Measurements from ENCODE around the gene PITX2. TPM values are rescaled to one million over a fixed set of nuclear protein-coding genes. Genes with fewer than 3 reads are reported as not detected.

Gene PITX2
- total and polyA plus RNA-seq, 2 of the 13 experiments (the other 11 are each of a cell fraction or from before 2014, with no cell fraction given), result not detected

DNA sequence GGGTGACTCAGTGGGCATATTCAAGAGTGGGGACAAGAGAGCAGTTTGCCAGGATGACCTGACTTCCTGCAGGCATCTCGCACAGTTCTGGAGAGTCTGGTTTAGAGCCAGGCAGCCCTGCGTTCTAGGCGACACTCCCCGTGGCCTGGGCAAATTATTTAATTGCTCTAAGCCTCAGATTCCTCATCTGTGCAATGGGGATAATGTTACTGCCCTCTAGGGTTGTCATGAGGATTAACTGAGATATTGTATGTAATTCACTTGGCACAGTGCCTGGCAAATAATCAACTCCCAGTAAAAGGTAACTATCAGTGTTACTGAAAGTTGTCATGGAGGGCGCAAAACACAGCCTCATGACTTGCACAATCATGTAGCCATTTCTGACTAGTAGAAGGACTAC lies 48.8 kb upstream of the PITX2 start:
- intact Hi-C loops (cut with micrococcal nuclease; ENCODE audit: unreplicated experiment), result no loop called here
- no peak overlapping the region for H3K4me2 ChIP-seq (ENCODE audit: low read depth, low read length)
- DNase-seq (ENCODE audit: low spot score) (no peak), FAIRE-seq (no peak), ATAC-seq (no peak)
- no peaks in the 10 kb centered on the region for H3K4me1 ChIP-seq (ENCODE audit: insufficient read depth, low read length)
- in situ Hi-C loops (cut with HindIII; ENCODE audit: extremely low pct_ligation_motif_present, low pct_unique_long_range_greater_than_20kb), result no loop called here
- H3K9ac ChIP-seq (ENCODE audit: insufficient read depth, low read depth, low read length), result no peak overlapping the region
- no peaks in the 10 kb centered on the region for H4K20me1 ChIP-seq (ENCODE audit: insufficient read depth, low read length)
- H3K27ac ChIP-seq (ENCODE audit: extremely low read length, insufficient read depth, low read length), result no peak overlapping the region
- H3K4me3 ChIP-seq (replicated peaks in 1 of 3; ENCODE audit: insufficient read depth in 1 of 3, low read depth in 2 of 3, low read length in 3 of 3), result no peak overlapping the region
- H3K27me3 ChIP-seq (ENCODE audit: control insufficient read depth in 1 of 2, insufficient read depth in 2 of 2, low read length in 2 of 2), result no peaks in the 10 kb centered on the region
- no peaks in the 10 kb centered on the region for H3K9me3 ChIP-seq (ENCODE audit: low read length)
- TF ChIP-seq ZNF75D (CRISPR knock-in tag; IDR thresholded peaks at IDR 0.05; ENCODE audit: borderline replicate concordance) (no peak), TBP (CRISPR knock-in tag; IDR thresholded peaks at IDR 0.05) (no peak), CCDC6 (CRISPR knock-in tag; IDR thresholded peaks at IDR 0.05) (no peak), SMARCC2 (IDR thresholded peaks at IDR 0.05) (no peak), CBX1 (IDR thresholded peaks at IDR 0.05; ENCODE audit: low read depth) (no peak), ZNF234 (CRISPR knock-in tag; conservative IDR thresholded peaks at IDR 0.05) (no peak), DR1 (CRISPR knock-in tag; IDR thresholded peaks at IDR 0.05) (no peak), ZBED4 (CRISPR knock-in tag; IDR thresholded peaks at IDR 0.05; ENCODE audit: borderline replicate concordance) (no peak), ZNF33B (CRISPR knock-in tag; IDR thresholded peaks at IDR 0.05) (no peak), HBP1 (CRISPR knock-in tag; IDR thresholded peaks at IDR 0.05; ENCODE audit: low read depth) (no peak), ZNF556 (CRISPR knock-in tag; IDR thresholded peaks at IDR 0.05; ENCODE audit: borderline replicate concordance) (no peak), ZNF740 (CRISPR knock-in tag; IDR thresholded peaks at IDR 0.05) (no peak), GATAD2A (CRISPR knock-in tag; IDR thresholded peaks at IDR 0.05) (no peak), ELF3 (CRISPR knock-in tag; IDR thresholded peaks at IDR 0.05) (no peak)
- TF ChIP-seq, protein P1, sequence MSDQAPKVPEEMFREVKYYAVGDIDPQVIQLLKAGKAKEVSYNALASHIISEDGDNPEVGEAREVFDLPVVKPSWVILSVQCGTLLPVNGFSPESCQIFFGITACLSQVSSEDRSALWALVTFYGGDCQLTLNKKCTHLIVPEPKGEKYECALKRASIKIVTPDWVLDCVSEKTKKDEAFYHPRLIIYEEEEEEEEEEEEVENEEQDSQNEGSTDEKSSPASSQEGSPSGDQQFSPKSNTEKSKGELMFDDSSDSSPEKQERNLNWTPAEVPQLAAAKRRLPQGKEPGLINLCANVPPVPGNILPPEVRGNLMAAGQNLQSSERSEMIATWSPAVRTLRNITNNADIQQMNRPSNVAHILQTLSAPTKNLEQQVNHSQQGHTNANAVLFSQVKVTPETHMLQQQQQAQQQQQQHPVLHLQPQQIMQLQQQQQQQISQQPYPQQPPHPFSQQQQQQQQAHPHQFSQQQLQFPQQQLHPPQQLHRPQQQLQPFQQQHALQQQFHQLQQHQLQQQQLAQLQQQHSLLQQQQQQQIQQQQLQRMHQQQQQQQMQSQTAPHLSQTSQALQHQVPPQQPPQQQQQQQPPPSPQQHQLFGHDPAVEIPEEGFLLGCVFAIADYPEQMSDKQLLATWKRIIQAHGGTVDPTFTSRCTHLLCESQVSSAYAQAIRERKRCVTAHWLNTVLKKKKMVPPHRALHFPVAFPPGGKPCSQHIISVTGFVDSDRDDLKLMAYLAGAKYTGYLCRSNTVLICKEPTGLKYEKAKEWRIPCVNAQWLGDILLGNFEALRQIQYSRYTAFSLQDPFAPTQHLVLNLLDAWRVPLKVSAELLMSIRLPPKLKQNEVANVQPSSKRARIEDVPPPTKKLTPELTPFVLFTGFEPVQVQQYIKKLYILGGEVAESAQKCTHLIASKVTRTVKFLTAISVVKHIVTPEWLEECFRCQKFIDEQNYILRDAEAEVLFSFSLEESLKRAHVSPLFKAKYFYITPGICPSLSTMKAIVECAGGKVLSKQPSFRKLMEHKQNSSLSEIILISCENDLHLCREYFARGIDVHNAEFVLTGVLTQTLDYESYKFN (CRISPR knock-in tag; conservative IDR thresholded peaks at IDR 0.05), result no peak
- TF ChIP-seq, protein P2, sequence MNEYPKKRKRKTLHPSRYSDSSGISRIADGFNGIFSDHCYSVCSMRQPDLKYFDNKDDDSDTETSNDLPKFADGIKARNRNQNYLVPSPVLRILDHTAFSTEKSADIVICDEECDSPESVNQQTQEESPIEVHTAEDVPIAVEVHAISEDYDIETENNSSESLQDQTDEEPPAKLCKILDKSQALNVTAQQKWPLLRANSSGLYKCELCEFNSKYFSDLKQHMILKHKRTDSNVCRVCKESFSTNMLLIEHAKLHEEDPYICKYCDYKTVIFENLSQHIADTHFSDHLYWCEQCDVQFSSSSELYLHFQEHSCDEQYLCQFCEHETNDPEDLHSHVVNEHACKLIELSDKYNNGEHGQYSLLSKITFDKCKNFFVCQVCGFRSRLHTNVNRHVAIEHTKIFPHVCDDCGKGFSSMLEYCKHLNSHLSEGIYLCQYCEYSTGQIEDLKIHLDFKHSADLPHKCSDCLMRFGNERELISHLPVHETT (CRISPR knock-in tag; conservative IDR thresholded peaks at IDR 0.05), result no peak
- POLR2A ChIA-PET, result no interaction called here
- H3K79me2 ChIP-seq (ENCODE audit: insufficient read depth, low read length), result no peaks in the 10 kb centered on the region
- BruUV-seq (replicated peaks), result no TSS peak
- CTCF ChIA-PET (ENCODE audit: low intra/inter-chr PET ratio, low total read pairs), result no interaction called here
- WGBS (ENCODE audit: low lambda C conversion rate), result 27% methylated on average over 5 of the region's 5 CpGs
- H2AFZ ChIP-seq (ENCODE audit: low read length), result no peak overlapping the region
- H3K36me3 ChIP-seq (replicated peaks in 1 of 2; ENCODE audit: control insufficient read depth in 1 of 2, insufficient read depth in 2 of 2, low read length in 2 of 2), result no peaks in the 10 kb centered on the region
